HepG2 (cell line): Measurements from ENCODE around the gene UGT1A8. TPM values are rescaled to one million over a fixed set of nuclear protein-coding genes. Genes with fewer than 3 reads are reported as not detected.

Source experiments
- BCL6 ChIP-seq: IDR thresholded peaks from 2 replicates; pipeline ENCODE4 v1.6.1; 2016; ENCODE audit warnings: missing genetic modification reagents, missing compliant biosample characterization
- MAFK ChIP-seq, 2 experiments: IDR thresholded peaks in 1 of 2; conservative IDR thresholded peaks in 1 of 2; 2 replicates each; pipeline ENCODE4 v1.6.1; 2011; ENCODE audit warnings: improper control_type of control experiment in 2 of 2, low read length in 2 of 2
- MED1 ChIP-seq: sonication (generic); formaldehyde crosslinking; IDR thresholded peaks from 2 replicates; pipeline ENCODE4 v1.4.0; 2020; ENCODE audit warnings: missing genetic modification reagents
- MXD4 ChIP-seq: IDR thresholded peaks from 2 replicates; pipeline ENCODE4 v1.6.1; 2016; ENCODE audit warnings: mild to moderate bottlenecking, missing biosample characterization, missing genetic modification reagents
- PHF20 ChIP-seq: sonication (generic); formaldehyde crosslinking; IDR thresholded peaks from 2 replicates; pipeline ENCODE4 v1.5.0; 2020; ENCODE audit warnings: mild to moderate bottlenecking, missing genetic modification reagents
- SALL1 ChIP-seq: sonication (generic); formaldehyde crosslinking; IDR thresholded peaks from 2 replicates; pipeline ENCODE4 v1.8.0; 2022; ENCODE audit warnings: mild to moderate bottlenecking, missing genetic modification reagents
- SOX13 ChIP-seq, 3 experiments: fragments of 450-650 bp in 1 of 3; sonication (generic) in 1 of 3; formaldehyde crosslinking in 1 of 3; IDR thresholded peaks in 2 of 3; conservative IDR thresholded peaks in 1 of 3; 2 replicates each; pipeline versions ENCODE4 v1.5.0 to v1.6.1; 2016 to 2020; ENCODE audit warnings: antibody characterized with exemption in 1 of 3, mild to moderate bottlenecking in 1 of 3, missing compliant biosample characterization in 1 of 3, missing genetic modification reagents in 1 of 3, moderate library complexity in 1 of 3
- SPEN ChIP-seq: sonication (generic); formaldehyde crosslinking; IDR thresholded peaks from 2 replicates; pipeline ENCODE4 v1.5.1; 2020; ENCODE audit warnings: low read depth, mild to moderate bottlenecking, missing genetic modification reagents
- YEATS4 ChIP-seq: sonication (generic); formaldehyde crosslinking; IDR thresholded peaks from 2 replicates; pipeline ENCODE4 v1.4.0; 2020; ENCODE audit warnings: missing genetic modification reagents, borderline replicate concordance
- ZFP36L1 ChIP-seq: sonication (generic); formaldehyde crosslinking; IDR thresholded peaks from 2 replicates; pipeline ENCODE4 v1.8.0; 2022; ENCODE audit warnings: mild to moderate bottlenecking, missing genetic modification reagents, moderate library complexity
- ZMYM3 ChIP-seq: sonication (generic); formaldehyde crosslinking; IDR thresholded peaks from 2 replicates; pipeline ENCODE4 v1.5.1; 2020; ENCODE audit warnings: mild to moderate bottlenecking, missing genetic modification reagents
- ZNF101 ChIP-seq: sonication (generic); formaldehyde crosslinking; IDR thresholded peaks from 2 replicates; pipeline ENCODE4 v1.4.0; 2020; ENCODE audit warnings: mild to moderate bottlenecking, low read depth, missing genetic modification reagents, borderline replicate concordance
- ZNF441 ChIP-seq: sonication (generic); formaldehyde crosslinking; IDR thresholded peaks from 2 replicates; pipeline ENCODE4 v1.7.0; 2021; ENCODE audit warnings: missing genetic modification reagents, borderline replicate concordance
- ZNF691 ChIP-seq: sonication (generic); formaldehyde crosslinking; IDR thresholded peaks from 2 replicates; pipeline ENCODE4 v1.4.0; 2020; ENCODE audit warnings: missing genetic modification reagents, low read depth, mild to moderate bottlenecking, borderline replicate concordance
- ZNF710 ChIP-seq: sonication (generic); formaldehyde crosslinking; IDR thresholded peaks from 2 replicates; pipeline ENCODE4 v1.5.0; 2020; ENCODE audit warnings: mild to moderate bottlenecking, missing genetic modification reagents, borderline replicate concordance
- ZNF768 ChIP-seq: sonication (generic); formaldehyde crosslinking; IDR thresholded peaks from 2 replicates; pipeline ENCODE4 v1.4.0; 2020; ENCODE audit warnings: missing genetic modification reagents
- ZNF790 ChIP-seq: sonication (generic); formaldehyde crosslinking; IDR thresholded peaks from 2 replicates; pipeline ENCODE4 v1.8.0; 2022; ENCODE audit warnings: missing genetic modification reagents, mild to moderate bottlenecking, borderline replicate concordance
- polyA plus RNA-seq, 8 experiments: library from polyadenylated mRNA; depleted of rRNA in 3 of 8; stranded (reverse) in 7 of 8; unstranded in 1 of 8; fragments of >200 nt; fragmentation: Illumina TruSeq in 4 of 8; extraction: Trizol in 4 of 8; gene quantifications; 2 replicates each; pipeline versions ENCODE4 v1.2.1 to v1.2.3, GENCODE V29; 2011 to 2016; ENCODE audit warnings: low read depth in 4 of 8, missing spikeins in 1 of 8, mixed read lengths in 1 of 8; ENCODE audit not compliant: insufficient read depth in 1 of 8
- total RNA-seq, 5 experiments: library from RNA; depleted of rRNA; stranded (reverse); fragments of >200 nt; fragmentation: Illumina TruSeq; extraction: Trizol; gene quantifications; 2 replicates each; pipeline ENCODE4 v1.2.3, GENCODE V29; 2016; ENCODE audit warnings: low read depth in 1 of 5
- TF ChIP-seq, protein P1 (sequence below): sonication (generic); formaldehyde crosslinking; IDR thresholded peaks from 2 replicates; pipeline ENCODE4 v1.4.0; 2020; ENCODE audit warnings: mild to moderate bottlenecking, low read depth, missing genetic modification reagents
- TF ChIP-seq, protein P2 (sequence below): sonication (generic); formaldehyde crosslinking; IDR thresholded peaks from 2 replicates; pipeline ENCODE4 v1.9.0; 2022; ENCODE audit warnings: missing genetic modification reagents, mild to moderate bottlenecking, borderline replicate concordance
- TF ChIP-seq, protein P3 (sequence below): IDR thresholded peaks from 2 replicates; pipeline ENCODE4 v1.6.1; 2016; ENCODE audit warnings: mild to moderate bottlenecking

Gene UGT1A8
- total and polyA plus RNA-seq, 2 of the 13 experiments (the other 11 are each of a cell fraction or from before 2014, with no cell fraction given): not detected

- TF ChIP-seq SPEN (CRISPR knock-in tag) (peak; percentile 51; the same call in 1 of the 2 replicates), ZFP36L1 (CRISPR knock-in tag) (peak; percentile 60), MXD4 (CRISPR knock-in tag) (peak; percentile 38; the same call in 1 of the 2 replicates), ZMYM3 (CRISPR knock-in tag) (peak; percentile 80; the same call in 1 of the 2 replicates), ZNF691 (CRISPR knock-in tag) (peak; percentile 22; the same call in 1 of the 2 replicates), MED1 (CRISPR knock-in tag) (peak; percentile 45; the same call in 1 of the 2 replicates), ZNF790 (CRISPR knock-in tag) (peak; percentile 66; the same call in 1 of the 2 replicates), ZNF768 (CRISPR knock-in tag) (peak; percentile 73; the same call in 1 of the 2 replicates), SALL1 (CRISPR knock-in tag) (peak; percentile 94), SOX13 (IDR thresholded peaks at IDR 0.05) (peak; percentile 47; the same call in 1 of the 2 replicates), SOX13 (CRISPR knock-in tag; conservative IDR thresholded peaks at IDR 0.05 in 1 of 2, IDR thresholded peaks at IDR 0.05 in 1 of 2) (peak in 1 of 2 experiments; percentile 65; a peak in 2 of 4 replicates), MAFK (conservative IDR thresholded peaks at IDR 0.05 in 1 of 2, IDR thresholded peaks at IDR 0.05 in 1 of 2; ENCODE audit: low read length in 2 of 2) (peak in 1 of 2 experiments; percentile 39; a peak in 1 of 4 replicates), PHF20 (peak; percentile 52; the same call in 1 of the 2 replicates), BCL6 (CRISPR knock-in tag) (peak; percentile 12; the same call in 1 of the 2 replicates), YEATS4 (peak; percentile 50; the same call in 1 of the 2 replicates), ZNF441 (CRISPR knock-in tag) (peak; percentile 87), ZNF710 (CRISPR knock-in tag) (0 out of 2 replicates have a peak, but pooled peaks have one; percentile 12), ZNF101 (CRISPR knock-in tag) (peak; percentile 58; the same call in 1 of the 2 replicates)
- TF ChIP-seq, protein P1, sequence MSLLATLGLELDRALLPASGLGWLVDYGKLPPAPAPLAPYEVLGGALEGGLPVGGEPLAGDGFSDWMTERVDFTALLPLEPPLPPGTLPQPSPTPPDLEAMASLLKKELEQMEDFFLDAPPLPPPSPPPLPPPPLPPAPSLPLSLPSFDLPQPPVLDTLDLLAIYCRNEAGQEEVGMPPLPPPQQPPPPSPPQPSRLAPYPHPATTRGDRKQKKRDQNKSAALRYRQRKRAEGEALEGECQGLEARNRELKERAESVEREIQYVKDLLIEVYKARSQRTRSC: 0 out of 2 replicates have a peak, but pooled peaks have one; percentile 29
- TF ChIP-seq, protein P2, sequence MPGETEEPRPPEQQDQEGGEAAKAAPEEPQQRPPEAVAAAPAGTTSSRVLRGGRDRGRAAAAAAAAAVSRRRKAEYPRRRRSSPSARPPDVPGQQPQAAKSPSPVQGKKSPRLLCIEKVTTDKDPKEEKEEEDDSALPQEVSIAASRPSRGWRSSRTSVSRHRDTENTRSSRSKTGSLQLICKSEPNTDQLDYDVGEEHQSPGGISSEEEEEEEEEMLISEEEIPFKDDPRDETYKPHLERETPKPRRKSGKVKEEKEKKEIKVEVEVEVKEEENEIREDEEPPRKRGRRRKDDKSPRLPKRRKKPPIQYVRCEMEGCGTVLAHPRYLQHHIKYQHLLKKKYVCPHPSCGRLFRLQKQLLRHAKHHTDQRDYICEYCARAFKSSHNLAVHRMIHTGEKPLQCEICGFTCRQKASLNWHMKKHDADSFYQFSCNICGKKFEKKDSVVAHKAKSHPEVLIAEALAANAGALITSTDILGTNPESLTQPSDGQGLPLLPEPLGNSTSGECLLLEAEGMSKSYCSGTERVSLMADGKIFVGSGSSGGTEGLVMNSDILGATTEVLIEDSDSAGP (CRISPR knock-in tag): peak; percentile 67; the same call in 1 of the 2 replicates
- TF ChIP-seq, protein P3, sequence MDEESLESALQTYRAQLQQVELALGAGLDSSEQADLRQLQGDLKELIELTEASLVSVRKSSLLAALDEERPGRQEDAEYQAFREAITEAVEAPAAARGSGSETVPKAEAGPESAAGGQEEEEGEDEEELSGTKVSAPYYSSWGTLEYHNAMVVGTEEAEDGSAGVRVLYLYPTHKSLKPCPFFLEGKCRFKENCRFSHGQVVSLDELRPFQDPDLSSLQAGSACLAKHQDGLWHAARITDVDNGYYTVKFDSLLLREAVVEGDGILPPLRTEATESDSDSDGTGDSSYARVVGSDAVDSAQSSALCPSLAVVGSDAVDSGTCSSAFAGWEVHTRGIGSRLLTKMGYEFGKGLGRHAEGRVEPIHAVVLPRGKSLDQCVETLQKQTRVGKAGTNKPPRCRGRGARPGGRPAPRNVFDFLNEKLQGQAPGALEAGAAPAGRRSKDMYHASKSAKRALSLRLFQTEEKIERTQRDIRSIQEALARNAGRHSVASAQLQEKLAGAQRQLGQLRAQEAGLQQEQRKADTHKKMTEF: peak; percentile 76
Observed at GRCh38 chr2:233736868-233737653, 119.6 kb downstream of the UGT1A8 start (continued).
